MM.1S (cell line): ENCODE results near the gene SIRT7.

Source experiments
- DNase-seq: peaks from one replicate; pipeline ENCODE4 v3.0.0-alpha.2; 2015
- H2AFZ ChIP-seq: fragments of 300-600 bp; sonication (generic); 2 replicates; pipeline ENCODE4 v1.6.0; 2016; ENCODE audit warnings: antibody characterized with exemption, low read length
- H3F3A ChIP-seq: fragments of 300-600 bp; sonication (generic); 2 replicates; pipeline ENCODE4 v1.6.1; 2016; ENCODE audit warnings: mild to moderate bottlenecking, antibody characterized with exemption, low read length, moderate library complexity, mixed read lengths; ENCODE audit not compliant: insufficient read depth
- H3K27ac ChIP-seq: fragments of 300-600 bp; sonication (generic); 2 replicates; pipeline ENCODE4 v1.5.1; 2016; ENCODE audit warnings: mild to moderate bottlenecking, low read length
- H3K27me3 ChIP-seq: fragments of 300-600 bp; sonication (generic); replicated peaks from 2 replicates; pipeline ENCODE4 v1.6.0; 2016; ENCODE audit warnings: low read length; ENCODE audit not compliant: insufficient read depth
- H3K36me3 ChIP-seq: fragments of 300-600 bp; sonication (generic); replicated peaks from 2 replicates; pipeline ENCODE4 v1.6.1; 2016; ENCODE audit warnings: mild to moderate bottlenecking, low read length, mixed read lengths; ENCODE audit not compliant: insufficient read depth
- H3K4me1 ChIP-seq: fragments of 300-600 bp; sonication (generic); 2 replicates; pipeline ENCODE4 v1.6.1; 2016; ENCODE audit warnings: low read length, mixed read lengths
- H3K4me2 ChIP-seq: fragments of 300-600 bp; sonication (generic); 2 replicates; pipeline ENCODE4 v1.6.0; 2016; ENCODE audit warnings: low read depth, low read length
- H3K4me3 ChIP-seq: fragments of 300-600 bp; sonication (generic); 2 replicates; pipeline ENCODE4 v1.5.1; 2016; ENCODE audit warnings: low read length, mixed read lengths
- H3K79me2 ChIP-seq: fragments of 300-600 bp; sonication (generic); 2 replicates; pipeline ENCODE4 v1.6.1; 2016; ENCODE audit warnings: mixed run types, low read length, mixed read lengths
- H3K9ac ChIP-seq: fragments of 300-600 bp; sonication (generic); 2 replicates; pipeline ENCODE4 v1.6.1; 2016; ENCODE audit warnings: low read length, mixed read lengths
- H3K9me2 ChIP-seq: fragments of 300-600 bp; sonication (generic); replicated peaks from 2 replicates; pipeline ENCODE4 v1.6.1; 2016; ENCODE audit warnings: mild to moderate bottlenecking, low read length, mixed read lengths; ENCODE audit not compliant: insufficient read depth
- H3K9me3 ChIP-seq: fragments of 300-600 bp; sonication (generic); replicated peaks from 2 replicates; pipeline ENCODE4 v1.6.1; 2016; ENCODE audit warnings: mild to moderate bottlenecking, low read length, mixed read lengths; ENCODE audit not compliant: insufficient read depth
- H4K20me1 ChIP-seq: fragments of 300-600 bp; sonication (generic); 2 replicates; pipeline ENCODE4 v1.6.1; 2016; ENCODE audit warnings: mild to moderate bottlenecking, low read length, moderate library complexity, mixed read lengths; ENCODE audit not compliant: insufficient read depth
- CTCF ChIP-seq: fragments of 300-600 bp; sonication (generic); IDR thresholded peaks from 2 replicates; pipeline ENCODE4 v1.5.1; 2016; ENCODE audit warnings: antibody characterized with exemption, low read length, mixed read lengths
- EZH2 ChIP-seq: fragments of 300-600 bp; sonication (generic); optimal IDR thresholded peaks from 2 replicates; pipeline ENCODE3; 2017; ENCODE audit warnings: low read depth, mild to moderate bottlenecking, antibody characterized with exemption, low read length, mixed read lengths
- EZH2phosphoT487 ChIP-seq: fragments of 300-600 bp; sonication (generic); IDR thresholded peaks from 2 replicates; pipeline ENCODE4 v1.6.1; 2018; ENCODE audit warnings: antibody characterized with exemption, low read length

The SIRT7 gene

GRCh38 chr17:81900181-81900820 is 17.7 kb downstream of the SIRT7 start:
- Histone ChIP-seq H3K27me3 (no peaks in the 10 kb centered on the region; the same call in 1 of the 2 replicates), H3K9me2 (no peaks in the 10 kb centered on the region), H4K20me1 (no peaks in the 10 kb centered on the region), H2AFZ (no peak overlapping the region), H3K36me3 (no peaks in the 10 kb centered on the region), H3K9ac (no peak overlapping the region), H3K4me2 (no peak overlapping the region), H3K4me3 (no peak overlapping the region), H3F3A (no peaks in the 10 kb centered on the region), H3K27ac (no peak overlapping the region), H3K4me1 (no peaks in the 10 kb centered on the region), H3K79me2 (no peaks in the 10 kb centered on the region), H3K9me3 (no peaks in the 10 kb centered on the region)
- no peak for DNase-seq
- TF ChIP-seq EZH2: no peak
- TF ChIP-seq CTCF: no peak
- TF ChIP-seq EZH2phosphoT487: no peak

GRCh38 chr17:81899514-81900166 is 18.3 kb downstream of the SIRT7 start:
- no peak overlapping the region for H2AFZ ChIP-seq
- no peaks in the 10 kb centered on the region for H3K36me3 ChIP-seq
- H4K20me1 ChIP-seq: no peaks in the 10 kb centered on the region
- no peak for DNase-seq
- no peaks in the 10 kb centered on the region for H3K4me1 ChIP-seq
- no peak overlapping the region for H3K4me2 ChIP-seq
- no peaks in the 10 kb centered on the region for H3K79me2 ChIP-seq
- TF ChIP-seq EZH2phosphoT487: no peak
- TF ChIP-seq EZH2: no peak
- no peak for TF ChIP-seq CTCF
- no peak overlapping the region for H3K27ac ChIP-seq
- no peaks in the 10 kb centered on the region for H3F3A ChIP-seq
- no peak overlapping the region for H3K9ac ChIP-seq
- no peaks in the 10 kb centered on the region; the same call in 1 of the 2 replicates for H3K27me3 ChIP-seq
- H3K9me3 ChIP-seq: no peaks in the 10 kb centered on the region
- no peak overlapping the region for H3K4me3 ChIP-seq
- H3K9me2 ChIP-seq: no peaks in the 10 kb centered on the region

GRCh38 chr17:81898885-81899284 is 19.1 kb downstream of the SIRT7 start:
- Histone ChIP-seq H4K20me1 (no peaks in the 10 kb centered on the region), H3K36me3 (no peaks in the 10 kb centered on the region), H3K27me3 (no peaks in the 10 kb centered on the region; the same call in 1 of the 2 replicates), H3K27ac (no peak overlapping the region), H3K4me1 (no peaks in the 10 kb centered on the region), H3K4me3 (no peak overlapping the region), H3F3A (no peaks in the 10 kb centered on the region), H3K4me2 (no peak overlapping the region), H2AFZ (no peak overlapping the region), H3K9me2 (no peaks in the 10 kb centered on the region), H3K79me2 (0 out of 2 replicates have a peak, but pooled peaks cover 3% of the 10 kb centered on the region), H3K9me3 (no peaks in the 10 kb centered on the region), H3K9ac (no peak overlapping the region)
- DNase-seq: no peak
- no peak for TF ChIP-seq EZH2
- no peak for TF ChIP-seq EZH2phosphoT487
- no peak for TF ChIP-seq CTCF
